HepG2 (cell line): ENCODE data around the gene POLR3F. TPM values are rescaled to one million over a fixed set of nuclear protein-coding genes. Genes with fewer than 3 reads are reported as not detected.

ENCODE experiments used
- ASH2L ChIP-seq: fragments of 300-600, 200-600 bp; sonication (generic); IDR thresholded peaks from 2 replicates; pipeline ENCODE4 v1.7.0; 2017; ENCODE audit warnings: low read depth, mild to moderate bottlenecking, moderate library complexity, mixed read lengths, low read length; ENCODE audit not compliant: insufficient read length
- ATF5 ChIP-seq: sonication (generic); formaldehyde crosslinking; IDR thresholded peaks from 2 replicates; pipeline ENCODE4 v1.4.0; 2020; ENCODE audit warnings: mild to moderate bottlenecking, low read depth, missing genetic modification reagents
- GABPA ChIP-seq, 2 experiments: IDR thresholded peaks; 2 replicates each; pipeline ENCODE4 v1.6.1; 2011 to 2016; ENCODE audit warnings: low read depth in 2 of 2, low read length in 1 of 2, missing biosample characterization in 1 of 2, missing genetic modification characterization in 1 of 2
- GTF2F1 ChIP-seq: fragments of 150-350 bp; IDR thresholded peaks from 2 replicates; pipeline ENCODE4 v1.6.1; 2014; ENCODE audit warnings: low read length
- NCOA2 ChIP-seq: sonication (generic); formaldehyde crosslinking; IDR thresholded peaks from 2 replicates; pipeline ENCODE4 v1.8.0; 2022; ENCODE audit warnings: inconsistent platforms
- PCBP2 ChIP-seq: fragments of 200-400 bp; formaldehyde crosslinking; optimal IDR thresholded peaks from 2 replicates; pipeline ENCODE3; 2018; ENCODE audit warnings: low read length, low read depth; ENCODE audit not compliant: poor library complexity, severe bottlenecking
- RNF2 ChIP-seq: fragments of 450-650 bp; conservative IDR thresholded peaks from 2 replicates; pipeline ENCODE4 v1.6.1; 2016; ENCODE audit warnings: low read depth
- RORA ChIP-seq: sonication (generic); formaldehyde crosslinking; IDR thresholded peaks from 2 replicates; pipeline ENCODE4 v1.5.0; 2020; ENCODE audit warnings: mild to moderate bottlenecking, missing genetic modification reagents, moderate library complexity
- SIX4 ChIP-seq: sonication (generic); formaldehyde crosslinking; IDR thresholded peaks from 2 replicates; pipeline ENCODE4 v1.4.0; 2020; ENCODE audit warnings: missing genetic modification reagents
- SOX13 ChIP-seq, 3 experiments: fragments of 450-650 bp in 1 of 3; sonication (generic) in 1 of 3; formaldehyde crosslinking in 1 of 3; IDR thresholded peaks in 2 of 3; conservative IDR thresholded peaks in 1 of 3; 2 replicates each; pipeline versions ENCODE4 v1.5.0 to v1.6.1; 2016 to 2020; ENCODE audit warnings: antibody characterized with exemption in 1 of 3, mild to moderate bottlenecking in 1 of 3, missing compliant biosample characterization in 1 of 3, missing genetic modification reagents in 1 of 3, moderate library complexity in 1 of 3
- SP4 ChIP-seq: sonication (generic); formaldehyde crosslinking; IDR thresholded peaks from 2 replicates; pipeline ENCODE4 v1.8.1; 2023; ENCODE audit warnings: mild to moderate bottlenecking, missing genetic modification reagents
- TCF7L2 ChIP-seq: IDR thresholded peaks from 2 replicates; pipeline ENCODE4 v1.6.1; 2011; ENCODE audit warnings: mild to moderate bottlenecking, low read depth, low read length, moderate library complexity
- THAP8 ChIP-seq: sonication (generic); formaldehyde crosslinking; IDR thresholded peaks from 2 replicates; pipeline ENCODE4 v1.5.1; 2020; ENCODE audit warnings: missing genetic modification reagents, mild to moderate bottlenecking, borderline replicate concordance
- ZKSCAN5 ChIP-seq: sonication (generic); formaldehyde crosslinking; IDR thresholded peaks from 2 replicates; pipeline ENCODE4 v1.5.1; 2020; ENCODE audit warnings: mild to moderate bottlenecking, missing genetic modification reagents
- ZNF142 ChIP-seq: sonication (generic); formaldehyde crosslinking; IDR thresholded peaks from 2 replicates; pipeline ENCODE4 v1.4.0; 2020; ENCODE audit warnings: missing genetic modification reagents
- ZNF33B ChIP-seq: sonication (generic); formaldehyde crosslinking; IDR thresholded peaks from 2 replicates; pipeline ENCODE4 v1.5.1; 2020; ENCODE audit warnings: mild to moderate bottlenecking, missing genetic modification reagents
- ZNF747 ChIP-seq: sonication (generic); formaldehyde crosslinking; IDR thresholded peaks from 2 replicates; pipeline ENCODE4 v1.8.1; 2023; ENCODE audit warnings: missing genetic modification reagents, mild to moderate bottlenecking, borderline replicate concordance
- ZXDC ChIP-seq: sonication (generic); formaldehyde crosslinking; IDR thresholded peaks from 2 replicates; pipeline ENCODE4 v1.5.0; 2020; ENCODE audit warnings: mild to moderate bottlenecking, missing genetic modification reagents
- polyA plus RNA-seq, 8 experiments: library from polyadenylated mRNA; depleted of rRNA in 3 of 8; stranded (reverse) in 7 of 8; unstranded in 1 of 8; fragments of >200 nt; fragmentation: Illumina TruSeq in 4 of 8; extraction: Trizol in 4 of 8; gene quantifications; 2 replicates each; pipeline versions ENCODE4 v1.2.1 to v1.2.3, GENCODE V29; 2011 to 2016; ENCODE audit warnings: low read depth in 4 of 8, missing spikeins in 1 of 8, mixed read lengths in 1 of 8; ENCODE audit not compliant: insufficient read depth in 1 of 8
- total RNA-seq, 5 experiments: library from RNA; depleted of rRNA; stranded (reverse); fragments of >200 nt; fragmentation: Illumina TruSeq; extraction: Trizol; gene quantifications; 2 replicates each; pipeline ENCODE4 v1.2.3, GENCODE V29; 2016; ENCODE audit warnings: low read depth in 1 of 5

POLR3F gene
- total and polyA plus RNA-seq, 2 of the 13 experiments (the other 11 are each of a cell fraction or from before 2014, with no cell fraction given): 11.7 to 25.5 TPM

GRCh38 chr20:18466894-18467730, at the start of gene POLR3F, which contains the start of gene DZANK1 (continued):
- no peak for TF ChIP-seq SOX13 (IDR thresholded peaks at IDR 0.05)
- TF ChIP-seq SOX13 (CRISPR knock-in tag; conservative IDR thresholded peaks at IDR 0.05 in 1 of 2, IDR thresholded peaks at IDR 0.05 in 1 of 2): peak in 1 of 2 experiments; percentile 64; a peak in 3 of 4 replicates
- TF ChIP-seq GABPA (IDR thresholded peaks at IDR 0.05; ENCODE audit: low read depth, low read length): peak; percentile 6; the same call in 1 of the 2 replicates
- TF ChIP-seq GABPA (CRISPR knock-in tag; IDR thresholded peaks at IDR 0.05; ENCODE audit: low read depth): peak; percentile 74
- peak; percentile 100 for TF ChIP-seq ASH2L
- no peak for TF ChIP-seq TCF7L2
- peak; percentile 82 for TF ChIP-seq RNF2
- TF ChIP-seq RORA (CRISPR knock-in tag): no peak
- no peak for TF ChIP-seq THAP8 (CRISPR knock-in tag)
- no peak for TF ChIP-seq ZKSCAN5 (CRISPR knock-in tag)
- TF ChIP-seq ZXDC: no peak
- peak; percentile 31; the same call in 1 of the 2 replicates for TF ChIP-seq ZNF33B (CRISPR knock-in tag)
- 0 out of 2 replicates have a peak, but pooled peaks have one; percentile 64 for TF ChIP-seq SP4 (CRISPR knock-in tag)
- TF ChIP-seq SIX4 (CRISPR knock-in tag): peak; percentile 64; the same call in 1 of the 2 replicates
- no peak for TF ChIP-seq PCBP2
- peak; percentile 31; the same call in 1 of the 2 replicates for TF ChIP-seq GTF2F1
- TF ChIP-seq ZNF747 (CRISPR knock-in tag): no peak; the same call in 1 of the 2 replicates
- TF ChIP-seq ATF5: no peak
- TF ChIP-seq NCOA2 (CRISPR knock-in tag): no peak; the same call in 1 of the 2 replicates
- no peak; the same call in 1 of the 2 replicates for TF ChIP-seq ZNF142 (CRISPR knock-in tag)
